ENCODE results near the gene HESX1. TPM values are rescaled to one million over a fixed set of nuclear protein-coding genes. Genes with fewer than 3 reads are reported as not detected.

Gene HESX1
- total RNA-seq, 2 donors from 2014 or later = 0.75 to 1.2 TPM

- no peak for TF ChIP-seq CTCF (IDR thresholded peaks at IDR 0.05)
- no peak overlapping the region for H3K27ac ChIP-seq
- no peak for DNase-seq (ENCODE audit: low spot score)
- H3K36me3 ChIP-seq = no peaks in the 10 kb centered on the region
- peaks cover 0 to 48% of the 10 kb centered on the region in 2 donors for H3K4me1 ChIP-seq
- H3K27me3 ChIP-seq = no peaks in the 10 kb centered on the region
- H3K9me3 ChIP-seq = no peaks in the 10 kb centered on the region
- H3K4me3 ChIP-seq = peak overlapping the region in 1 of 2 donors; percentile 72
Measured at GRCh38 chr3:57165641-57166040, 34.1 kb downstream of the HESX1 start.

DNA sequence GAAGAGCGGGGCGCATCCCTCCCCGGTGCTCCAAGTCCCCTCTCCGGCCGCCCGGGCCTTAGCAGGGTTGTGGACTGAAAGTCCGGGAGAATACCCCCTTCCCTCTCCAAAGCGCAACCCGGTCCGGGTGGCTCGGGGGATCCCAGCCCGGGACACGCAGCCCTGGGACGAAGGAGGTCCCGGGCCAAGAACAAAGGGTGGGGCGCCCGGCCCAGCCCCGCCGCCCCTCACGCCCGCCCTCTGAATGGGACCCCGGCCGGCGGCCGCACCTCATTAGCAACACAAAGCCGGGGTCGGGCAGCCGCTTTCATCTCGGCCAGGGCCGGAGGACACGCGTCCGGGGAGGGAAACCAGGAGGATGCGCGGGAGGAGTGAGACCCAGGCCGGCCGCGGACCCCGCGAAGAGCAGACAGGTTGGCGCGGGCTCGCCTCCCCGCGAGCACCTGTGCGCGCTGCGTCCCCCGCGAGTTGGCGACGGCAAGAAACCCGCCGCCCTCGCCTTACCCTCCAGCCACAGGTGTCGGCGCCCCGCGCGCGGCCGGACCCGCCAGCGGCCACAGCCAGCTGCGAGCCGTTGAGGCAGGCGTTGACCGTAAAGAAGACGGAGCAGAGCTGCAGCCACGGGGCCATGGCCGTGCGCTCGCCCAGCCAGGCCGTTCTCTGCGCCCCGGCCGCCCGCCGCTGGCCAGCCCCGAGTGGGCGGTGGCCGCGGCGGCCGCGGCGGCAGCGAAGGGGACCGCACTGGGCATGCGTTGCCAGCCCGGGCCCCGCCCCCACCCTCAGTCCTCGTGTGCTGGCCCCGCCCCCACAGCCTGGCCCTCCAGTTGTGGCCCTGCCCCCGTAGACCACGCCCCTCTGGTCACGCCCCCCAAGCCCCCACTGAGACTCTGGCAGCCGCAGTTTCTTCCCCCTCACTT lies 34.9 kb downstream of the HESX1 start, which contains the start of gene IL17RD:
IL17RD (minus strand) TSS at position 697 of the 917 bp plus-strand sequence; CDS start at position 630, 67 bp downstream.
- Histone ChIP-seq H3K36me3 (no peaks in the 10 kb centered on the region), H3K27ac (peak within 1 kb of the TSS; percentile 25 to 51), H3K9me3 (no peaks in the 10 kb centered on the region), H3K4me1 (peaks cover 0 to 50% of the 10 kb centered on the region in 2 donors), H3K4me3 (peak within 1 kb of the TSS; percentile 52 to 72), H3K27me3 (no peaks in the 10 kb centered on the region)
- no peak for TF ChIP-seq CTCF (IDR thresholded peaks at IDR 0.05)
- DNase-seq (ENCODE audit: low spot score) = no peak

DNA sequence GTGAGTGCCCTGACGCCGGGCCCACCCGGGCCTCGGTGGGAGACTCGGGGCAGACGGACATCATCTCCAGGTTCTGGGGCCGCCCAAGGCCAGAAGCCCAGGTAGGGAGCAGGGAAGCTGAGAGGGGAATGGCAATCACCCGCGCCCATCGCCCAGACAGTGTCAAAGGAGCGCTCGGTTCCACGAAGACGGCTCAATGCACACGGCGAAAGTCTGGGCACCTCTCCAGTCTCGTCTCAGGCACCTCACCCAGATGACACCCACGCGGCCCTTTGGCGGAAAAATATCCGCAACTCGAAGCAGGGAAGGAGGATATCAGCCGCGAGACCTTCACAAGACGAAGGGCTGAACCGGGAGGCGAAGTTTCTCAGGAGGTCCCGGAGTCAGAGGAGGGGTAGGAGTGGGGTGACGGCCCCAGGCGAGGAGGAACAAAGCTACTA lies 35.5 kb downstream of the HESX1 start:
- Histone ChIP-seq H3K36me3 (no peaks in the 10 kb centered on the region), H3K4me3 (peak overlapping the region; percentile 52 to 72), H3K9me3 (no peaks in the 10 kb centered on the region), H3K27me3 (no peaks in the 10 kb centered on the region), H3K4me1 (peaks cover 0 to 53% of the 10 kb centered on the region in 2 donors), H3K27ac (peak overlapping the region; percentile 25 to 51)
- peak; percentile 65 for DNase-seq (ENCODE audit: low spot score)
- TF ChIP-seq CTCF (IDR thresholded peaks at IDR 0.05) = no peak

- H3K27ac ChIP-seq = peak overlapping the region; percentile 25 to 51
- DNase-seq (ENCODE audit: low spot score) = no peak
- H3K9me3 ChIP-seq = no peaks in the 10 kb centered on the region
- H3K36me3 ChIP-seq = no peaks in the 10 kb centered on the region
- TF ChIP-seq CTCF (IDR thresholded peaks at IDR 0.05) = no peak
- peak overlapping the region in 1 of 2 donors; percentile 72 for H3K4me3 ChIP-seq
- H3K27me3 ChIP-seq = no peaks in the 10 kb centered on the region
- peaks cover 0 to 53% of the 10 kb centered on the region in 2 donors for H3K4me1 ChIP-seq
Measured at GRCh38 chr3:57163751-57164150, 36.0 kb downstream of the HESX1 start.

DNA sequence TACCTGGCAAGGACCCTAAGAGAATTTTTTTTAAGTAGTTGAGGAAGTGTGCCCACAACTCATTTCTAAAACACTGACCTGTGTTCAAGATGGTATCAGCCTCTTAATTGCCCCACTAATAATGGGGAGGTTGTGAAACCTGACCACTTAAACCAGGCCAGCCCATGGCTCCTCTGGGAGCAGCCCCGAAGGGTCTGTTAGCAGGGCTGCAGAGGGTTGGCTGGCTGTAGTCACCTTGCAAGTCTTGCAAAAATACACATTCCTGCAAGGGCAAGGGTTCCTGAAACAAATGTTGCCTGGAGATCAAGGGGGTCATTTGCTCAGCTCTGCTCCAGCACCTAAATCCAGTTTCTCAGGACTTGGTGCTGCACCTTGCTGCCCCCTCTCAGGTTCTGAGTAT lies 37.9 kb downstream of the HESX1 start:
- no peaks in the 10 kb centered on the region for H3K36me3 ChIP-seq
- H3K4me1 ChIP-seq = peaks cover 0 to 53% of the 10 kb centered on the region in 2 donors
- DNase-seq (ENCODE audit: low spot score) = no peak
- no peaks in the 10 kb centered on the region for H3K9me3 ChIP-seq
- H3K27me3 ChIP-seq = no peaks in the 10 kb centered on the region
- H3K27ac ChIP-seq = no peak overlapping the region
- TF ChIP-seq CTCF (IDR thresholded peaks at IDR 0.05) = no peak
- no peak overlapping the region for H3K4me3 ChIP-seq
